Liver (tissue), 9 donors: Measurements from ENCODE around the gene TMEM109. TPM values are rescaled to one million over a fixed set of nuclear protein-coding genes. Genes with fewer than 3 reads are reported as not detected.

Source experiments
- DNase-seq: peaks from one replicate; pipeline ENCODE4 v3.0.0-alpha.2; 2017; ENCODE audit warnings: low spot score
- H3K27ac ChIP-seq, 2 donors: one replicate each; pipeline ENCODE4 v1.7.0; 2013; ENCODE audit warnings: inconsistent platforms in 2 of 2, low read length in 2 of 2, control low read depth in 1 of 2, low read depth in 1 of 2, mild to moderate bottlenecking in 1 of 2
- H3K27me3 ChIP-seq, 4 donors: one replicate each; pipeline versions ENCODE4 v1.6.1 to v1.7.0; 2013; ENCODE audit warnings: low read length in 3 of 4, inconsistent platforms in 1 of 4, mild to moderate bottlenecking in 1 of 4, moderate library complexity in 1 of 4; ENCODE audit not compliant: control insufficient read depth in 4 of 4, insufficient read depth in 4 of 4
- H3K36me3 ChIP-seq, 4 donors: one replicate each; pipeline versions ENCODE4 v1.6.1 to v1.7.0; 2013; ENCODE audit warnings: low read length in 3 of 4, mild to moderate bottlenecking in 3 of 4, low read depth in 1 of 4, moderate library complexity in 1 of 4; ENCODE audit not compliant: control insufficient read depth in 4 of 4, insufficient read depth in 3 of 4
- H3K4me1 ChIP-seq, 4 donors: one replicate each; pipeline versions ENCODE4 v1.6.1 to v1.7.0; 2013; ENCODE audit warnings: low read length in 3 of 4, mild to moderate bottlenecking in 3 of 4, moderate library complexity in 1 of 4; ENCODE audit not compliant: control insufficient read depth in 4 of 4, insufficient read depth in 4 of 4
- H3K4me3 ChIP-seq, 3 donors: one replicate each; pipeline versions ENCODE4 v1.6.1 to v1.7.0; 2013; ENCODE audit warnings: low read length in 3 of 3, control low read depth in 1 of 3, low read depth in 1 of 3, mild to moderate bottlenecking in 1 of 3
- H3K9ac ChIP-seq, 2 donors: one replicate each; pipeline ENCODE4 v1.7.0; 2013; ENCODE audit warnings: low read length in 2 of 2, mild to moderate bottlenecking in 2 of 2, moderate library complexity in 2 of 2, control low read depth in 1 of 2, low read depth in 1 of 2
- H3K9me3 ChIP-seq, 4 donors: one replicate each; pipeline versions ENCODE4 v1.6.1 to v1.7.0; 2013; ENCODE audit warnings: low read length in 3 of 4; ENCODE audit not compliant: control insufficient read depth in 4 of 4
- EGR1 ChIP-seq, 2 donors: IDR thresholded peaks; 2 replicates each; pipeline ENCODE4 v1.6.1; 2016 to 2018; ENCODE audit warnings: antibody characterized with exemption in 2 of 2, low read depth in 2 of 2
- FOXA1 ChIP-seq: IDR thresholded peaks from 2 replicates; pipeline ENCODE4 v1.6.1; 2016; ENCODE audit warnings: antibody characterized with exemption
- FOXA2 ChIP-seq: IDR thresholded peaks from 2 replicates; pipeline ENCODE4 v1.6.1; 2016; ENCODE audit warnings: antibody characterized with exemption
- GABPA ChIP-seq, 2 donors: IDR thresholded peaks in 1 of 2; conservative IDR thresholded peaks in 1 of 2; 2 replicates each; pipeline ENCODE4 v1.6.1; 2016; ENCODE audit warnings: antibody characterized with exemption in 2 of 2, mild to moderate bottlenecking in 1 of 2, moderate library complexity in 1 of 2
- HNF4A ChIP-seq, 2 donors: conservative IDR thresholded peaks; 2 replicates each; pipeline ENCODE4 v1.6.1; 2016; ENCODE audit warnings: antibody characterized with exemption in 2 of 2, mild to moderate bottlenecking in 2 of 2
- HNF4G ChIP-seq: IDR thresholded peaks from 2 replicates; pipeline ENCODE4 v1.6.1; 2016; ENCODE audit warnings: antibody characterized with exemption
- JUND ChIP-seq, 2 donors: IDR thresholded peaks; 2 replicates each; pipeline ENCODE4 v1.6.1; 2016; ENCODE audit warnings: antibody characterized with exemption in 2 of 2
- NR2F2 ChIP-seq: IDR thresholded peaks from 2 replicates; pipeline ENCODE4 v1.6.1; 2016; ENCODE audit warnings: antibody characterized with exemption
- RAD21 ChIP-seq, 2 donors: IDR thresholded peaks; 2 replicates each; pipeline ENCODE4 v1.6.1; 2016; ENCODE audit warnings: antibody characterized with exemption in 2 of 2, mild to moderate bottlenecking in 2 of 2
- RXRA ChIP-seq, 2 donors: IDR thresholded peaks; 2 replicates each; pipeline ENCODE4 v1.6.1; 2017 to 2018; ENCODE audit warnings: antibody characterized with exemption in 2 of 2, mild to moderate bottlenecking in 1 of 2
- SP1 ChIP-seq: IDR thresholded peaks from 2 replicates; pipeline ENCODE4 v1.6.1; 2018; ENCODE audit warnings: antibody characterized with exemption, mild to moderate bottlenecking
- TAF1 ChIP-seq: conservative IDR thresholded peaks from 2 replicates; pipeline ENCODE4 v1.6.1; 2016; ENCODE audit warnings: antibody characterized with exemption, mild to moderate bottlenecking
- YY1 ChIP-seq: IDR thresholded peaks from 2 replicates; pipeline ENCODE4 v1.6.1; 2016; ENCODE audit warnings: antibody characterized with exemption, mild to moderate bottlenecking
- WGBS: extraction: QIAGEN DNeasy Blood & Tissue Kit; methylation state at CpG from one replicate; pipeline ENCODE4 v1.1.7; 2013; 5-methylcytosine and 5-hydroxymethylcytosine counted together
- polyA plus RNA-seq, 2 donors: library from polyadenylated mRNA; stranded (reverse) in 1 of 2; unstranded in 1 of 2; fragments of 200-250 nt in 1 of 2; fragments of >200 nt in 1 of 2; fragmentation: Nextera tagmentation in 1 of 2; extraction: Ambion mirVana in 1 of 2; gene quantifications; one replicate each; pipeline versions ENCODE4 v1.2.1 to v1.2.3, GENCODE V29; 2013 to 2015
- total RNA-seq, 2 donors: library from RNA; depleted of rRNA; stranded (reverse); fragments of >200 nt; gene quantifications; one replicate each; pipeline ENCODE4 v1.2.3, GENCODE V29; 2014
- TF ChIP-seq, protein P1 (sequence below): IDR thresholded peaks from 2 replicates; pipeline ENCODE4 v1.6.1; 2016; ENCODE audit warnings: antibody characterized with exemption, mild to moderate bottlenecking
- TF ChIP-seq, protein P2 (sequence below): IDR thresholded peaks from 2 replicates; pipeline ENCODE4 v1.6.1; 2016; ENCODE audit warnings: antibody characterized with exemption
- TF ChIP-seq, protein P3 (sequence below): fragments of 150-350 bp; IDR thresholded peaks from 2 replicates; pipeline ENCODE4 v1.5.1; 2017; ENCODE audit warnings: improper control_type of control experiment, low read depth, low read length; ENCODE audit not compliant: missing input control
- TF ChIP-seq, protein P4 (sequence below): IDR thresholded peaks from 2 replicates; pipeline ENCODE4 v1.6.1; 2016; ENCODE audit warnings: antibody characterized with exemption
- TF ChIP-seq, protein P5 (sequence below): IDR thresholded peaks from 2 replicates; pipeline ENCODE4 v1.6.1; 2016; ENCODE audit warnings: antibody characterized with exemption
- donor health status: healthy.
- donor health status: healthy.
- donor health status: healthy.
- donor health status: healthy.
- donor health status: healthy.

TMEM109 gene
- total and polyA plus RNA-seq, 4 donors: 20.6 to 40.3 (median 30.6) TPM

DNA sequence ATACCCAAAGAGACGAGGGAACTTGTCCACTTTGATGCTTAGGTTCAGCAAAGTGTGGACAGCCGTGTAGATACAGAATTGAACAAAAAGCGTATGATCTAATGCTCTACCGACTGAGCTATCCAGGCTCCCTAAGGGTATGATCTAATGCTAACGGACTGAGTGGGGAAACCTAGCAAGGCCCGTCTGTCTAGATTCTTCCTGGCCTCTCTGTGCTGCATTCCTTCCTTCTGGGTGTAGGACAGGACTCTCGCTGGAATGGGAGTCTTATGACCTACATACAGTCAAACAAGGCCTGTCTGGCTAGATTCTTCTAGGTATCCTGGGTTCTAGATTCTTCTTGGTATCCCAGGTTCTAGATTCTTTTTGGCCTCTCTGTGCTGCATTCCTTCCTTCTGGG lies 46.4 kb downstream of the TMEM109 start:
- H3K36me3 ChIP-seq: no peaks in the 10 kb centered on the region
- TF ChIP-seq HNF4A (conservative IDR thresholded peaks at IDR 0.05) (no peak), HNF4G (no peak), EGR1 (IDR thresholded peaks at IDR 0.05; ENCODE audit: low read depth in 2 of 2) (no peak), RXRA (IDR thresholded peaks at IDR 0.05) (no peak), RAD21 (IDR thresholded peaks at IDR 0.05) (no peak), GABPA (IDR thresholded peaks at IDR 0.05 in 1 of 2, conservative IDR thresholded peaks at IDR 0.05 in 1 of 2) (no peak)
- TF ChIP-seq, protein P1, sequence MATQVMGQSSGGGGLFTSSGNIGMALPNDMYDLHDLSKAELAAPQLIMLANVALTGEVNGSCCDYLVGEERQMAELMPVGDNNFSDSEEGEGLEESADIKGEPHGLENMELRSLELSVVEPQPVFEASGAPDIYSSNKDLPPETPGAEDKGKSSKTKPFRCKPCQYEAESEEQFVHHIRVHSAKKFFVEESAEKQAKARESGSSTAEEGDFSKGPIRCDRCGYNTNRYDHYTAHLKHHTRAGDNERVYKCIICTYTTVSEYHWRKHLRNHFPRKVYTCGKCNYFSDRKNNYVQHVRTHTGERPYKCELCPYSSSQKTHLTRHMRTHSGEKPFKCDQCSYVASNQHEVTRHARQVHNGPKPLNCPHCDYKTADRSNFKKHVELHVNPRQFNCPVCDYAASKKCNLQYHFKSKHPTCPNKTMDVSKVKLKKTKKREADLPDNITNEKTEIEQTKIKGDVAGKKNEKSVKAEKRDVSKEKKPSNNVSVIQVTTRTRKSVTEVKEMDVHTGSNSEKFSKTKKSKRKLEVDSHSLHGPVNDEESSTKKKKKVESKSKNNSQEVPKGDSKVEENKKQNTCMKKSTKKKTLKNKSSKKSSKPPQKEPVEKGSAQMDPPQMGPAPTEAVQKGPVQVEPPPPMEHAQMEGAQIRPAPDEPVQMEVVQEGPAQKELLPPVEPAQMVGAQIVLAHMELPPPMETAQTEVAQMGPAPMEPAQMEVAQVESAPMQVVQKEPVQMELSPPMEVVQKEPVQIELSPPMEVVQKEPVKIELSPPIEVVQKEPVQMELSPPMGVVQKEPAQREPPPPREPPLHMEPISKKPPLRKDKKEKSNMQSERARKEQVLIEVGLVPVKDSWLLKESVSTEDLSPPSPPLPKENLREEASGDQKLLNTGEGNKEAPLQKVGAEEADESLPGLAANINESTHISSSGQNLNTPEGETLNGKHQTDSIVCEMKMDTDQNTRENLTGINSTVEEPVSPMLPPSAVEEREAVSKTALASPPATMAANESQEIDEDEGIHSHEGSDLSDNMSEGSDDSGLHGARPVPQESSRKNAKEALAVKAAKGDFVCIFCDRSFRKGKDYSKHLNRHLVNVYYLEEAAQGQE: no peak
- WGBS: 87% methylated on average over 7 of the region's 7 CpGs

DNA sequence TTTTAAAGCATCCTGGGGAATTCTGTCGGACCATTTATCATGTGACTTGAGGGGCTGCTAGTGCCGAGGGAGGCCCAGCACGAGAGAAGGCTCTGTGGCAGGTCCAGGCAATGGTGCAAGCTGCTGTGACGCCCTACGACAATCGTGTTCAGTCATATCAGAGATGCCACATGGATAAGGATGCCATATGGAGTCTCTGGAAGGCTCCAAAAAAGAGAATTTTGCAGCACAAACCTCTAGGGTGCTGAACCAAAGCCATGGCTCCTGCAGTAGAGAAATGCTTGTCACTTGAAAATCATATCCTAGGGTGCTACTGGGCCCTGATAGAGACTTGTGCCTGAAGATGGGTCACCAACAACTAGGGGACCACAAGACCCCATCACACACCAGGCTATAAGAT lies 50.8 kb downstream of the TMEM109 start:
- DNase-seq: no peak
- TF ChIP-seq, protein P2, sequence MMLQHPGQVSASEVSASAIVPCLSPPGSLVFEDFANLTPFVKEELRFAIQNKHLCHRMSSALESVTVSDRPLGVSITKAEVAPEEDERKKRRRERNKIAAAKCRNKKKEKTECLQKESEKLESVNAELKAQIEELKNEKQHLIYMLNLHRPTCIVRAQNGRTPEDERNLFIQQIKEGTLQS: no peak
- TF ChIP-seq HNF4G: no peak
- TF ChIP-seq FOXA2: no peak
- no peak for TF ChIP-seq NR2F2
- TF ChIP-seq, protein P3, sequence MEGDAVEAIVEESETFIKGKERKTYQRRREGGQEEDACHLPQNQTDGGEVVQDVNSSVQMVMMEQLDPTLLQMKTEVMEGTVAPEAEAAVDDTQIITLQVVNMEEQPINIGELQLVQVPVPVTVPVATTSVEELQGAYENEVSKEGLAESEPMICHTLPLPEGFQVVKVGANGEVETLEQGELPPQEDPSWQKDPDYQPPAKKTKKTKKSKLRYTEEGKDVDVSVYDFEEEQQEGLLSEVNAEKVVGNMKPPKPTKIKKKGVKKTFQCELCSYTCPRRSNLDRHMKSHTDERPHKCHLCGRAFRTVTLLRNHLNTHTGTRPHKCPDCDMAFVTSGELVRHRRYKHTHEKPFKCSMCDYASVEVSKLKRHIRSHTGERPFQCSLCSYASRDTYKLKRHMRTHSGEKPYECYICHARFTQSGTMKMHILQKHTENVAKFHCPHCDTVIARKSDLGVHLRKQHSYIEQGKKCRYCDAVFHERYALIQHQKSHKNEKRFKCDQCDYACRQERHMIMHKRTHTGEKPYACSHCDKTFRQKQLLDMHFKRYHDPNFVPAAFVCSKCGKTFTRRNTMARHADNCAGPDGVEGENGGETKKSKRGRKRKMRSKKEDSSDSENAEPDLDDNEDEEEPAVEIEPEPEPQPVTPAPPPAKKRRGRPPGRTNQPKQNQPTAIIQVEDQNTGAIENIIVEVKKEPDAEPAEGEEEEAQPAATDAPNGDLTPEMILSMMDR: no peak
- TF ChIP-seq, protein P4, sequence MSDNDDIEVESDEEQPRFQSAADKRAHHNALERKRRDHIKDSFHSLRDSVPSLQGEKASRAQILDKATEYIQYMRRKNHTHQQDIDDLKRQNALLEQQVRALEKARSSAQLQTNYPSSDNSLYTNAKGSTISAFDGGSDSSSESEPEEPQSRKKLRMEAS: no peak
- no peak for TF ChIP-seq TAF1
- no peak for TF ChIP-seq FOXA1
- TF ChIP-seq HNF4A (conservative IDR thresholded peaks at IDR 0.05): no peak
- no peak for TF ChIP-seq GABPA (IDR thresholded peaks at IDR 0.05 in 1 of 2, conservative IDR thresholded peaks at IDR 0.05 in 1 of 2)
- TF ChIP-seq RAD21 (IDR thresholded peaks at IDR 0.05): no peak
- TF ChIP-seq, protein P1: no peak
- no peak for TF ChIP-seq RXRA (IDR thresholded peaks at IDR 0.05)
- TF ChIP-seq, protein P5, sequence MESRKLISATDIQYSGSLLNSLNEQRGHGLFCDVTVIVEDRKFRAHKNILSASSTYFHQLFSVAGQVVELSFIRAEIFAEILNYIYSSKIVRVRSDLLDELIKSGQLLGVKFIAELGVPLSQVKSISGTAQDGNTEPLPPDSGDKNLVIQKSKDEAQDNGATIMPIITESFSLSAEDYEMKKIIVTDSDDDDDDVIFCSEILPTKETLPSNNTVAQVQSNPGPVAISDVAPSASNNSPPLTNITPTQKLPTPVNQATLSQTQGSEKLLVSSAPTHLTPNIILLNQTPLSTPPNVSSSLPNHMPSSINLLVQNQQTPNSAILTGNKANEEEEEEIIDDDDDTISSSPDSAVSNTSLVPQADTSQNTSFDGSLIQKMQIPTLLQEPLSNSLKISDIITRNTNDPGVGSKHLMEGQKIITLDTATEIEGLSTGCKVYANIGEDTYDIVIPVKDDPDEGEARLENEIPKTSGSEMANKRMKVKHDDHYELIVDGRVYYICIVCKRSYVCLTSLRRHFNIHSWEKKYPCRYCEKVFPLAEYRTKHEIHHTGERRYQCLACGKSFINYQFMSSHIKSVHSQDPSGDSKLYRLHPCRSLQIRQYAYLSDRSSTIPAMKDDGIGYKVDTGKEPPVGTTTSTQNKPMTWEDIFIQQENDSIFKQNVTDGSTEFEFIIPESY: no peak
- no peak for TF ChIP-seq JUND (IDR thresholded peaks at IDR 0.05)
- no peak for TF ChIP-seq SP1
- no peak for TF ChIP-seq YY1
- TF ChIP-seq EGR1 (IDR thresholded peaks at IDR 0.05; ENCODE audit: low read depth in 2 of 2): no peak
- H3K4me3 ChIP-seq: no peak overlapping the region
- H3K4me1 ChIP-seq: peaks cover 0 to 2% (median 0%) of the 10 kb centered on the region in 4 donors
- peaks cover 0 to 6% (median 0%) of the 10 kb centered on the region in 4 donors for H3K27me3 ChIP-seq
- WGBS: 77% methylated on average over 6 of the region's 6 CpGs
- peaks cover 0 to 6% (median 0%) of the 10 kb centered on the region in 4 donors for H3K9me3 ChIP-seq
- H3K27ac ChIP-seq: no peak overlapping the region
- no peaks in the 10 kb centered on the region for H3K36me3 ChIP-seq
- H3K9ac ChIP-seq: no peak overlapping the region

More for the DNA sequence above, 46.4 kb downstream of the TMEM109 start:
- Histone ChIP-seq H3K27ac (no peak overlapping the region), H3K4me1 (no peaks in the 10 kb centered on the region), H3K9ac (no peak overlapping the region), H3K9me3 (no peaks in the 10 kb centered on the region), H3K27me3 (peaks cover 0 to 3% (median 0%) of the 10 kb centered on the region in 4 donors), H3K4me3 (no peak overlapping the region)
- DNase-seq: no peak
